22Rv1 (cell line): ENCODE results near the gene IL20.

ENCODE experiments used
- H3K27ac ChIP-seq: fragments of 450-650 bp; 2 replicates; pipeline ENCODE4 v1.5.1; 2017
- ZFX ChIP-seq: fragments of 450-650 bp; IDR thresholded peaks from 2 replicates; pipeline ENCODE4 v1.6.1; 2017; ENCODE audit warnings: antibody characterized with exemption, borderline replicate concordance
- TF ChIP-seq, protein P1 (sequence below): fragments of 450-650 bp; IDR thresholded peaks from 2 replicates; pipeline ENCODE4 v1.5.1; 2017; ENCODE audit warnings: mild to moderate bottlenecking

Gene IL20

DNA sequence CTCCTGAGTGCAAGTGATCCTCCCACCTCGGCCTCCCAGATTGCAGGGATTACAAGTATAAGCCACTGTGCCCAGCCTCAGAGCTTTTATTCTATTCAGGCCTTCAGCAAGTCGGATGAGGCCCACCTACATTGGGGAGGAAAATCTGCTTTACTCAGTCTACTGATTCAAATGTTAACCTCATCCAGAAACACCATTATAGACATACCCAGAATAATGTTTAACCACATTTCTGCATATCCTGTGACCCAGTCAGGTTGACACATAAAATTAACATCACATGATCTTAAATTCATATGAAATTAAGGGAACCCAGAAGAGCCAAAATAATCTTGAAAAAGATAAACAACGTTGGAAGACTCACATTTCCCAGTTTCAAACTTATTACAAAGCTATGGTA is 14.9 kb downstream of the IL20 start:
- H3K27ac ChIP-seq: no peak overlapping the region
- TF ChIP-seq, protein P1, sequence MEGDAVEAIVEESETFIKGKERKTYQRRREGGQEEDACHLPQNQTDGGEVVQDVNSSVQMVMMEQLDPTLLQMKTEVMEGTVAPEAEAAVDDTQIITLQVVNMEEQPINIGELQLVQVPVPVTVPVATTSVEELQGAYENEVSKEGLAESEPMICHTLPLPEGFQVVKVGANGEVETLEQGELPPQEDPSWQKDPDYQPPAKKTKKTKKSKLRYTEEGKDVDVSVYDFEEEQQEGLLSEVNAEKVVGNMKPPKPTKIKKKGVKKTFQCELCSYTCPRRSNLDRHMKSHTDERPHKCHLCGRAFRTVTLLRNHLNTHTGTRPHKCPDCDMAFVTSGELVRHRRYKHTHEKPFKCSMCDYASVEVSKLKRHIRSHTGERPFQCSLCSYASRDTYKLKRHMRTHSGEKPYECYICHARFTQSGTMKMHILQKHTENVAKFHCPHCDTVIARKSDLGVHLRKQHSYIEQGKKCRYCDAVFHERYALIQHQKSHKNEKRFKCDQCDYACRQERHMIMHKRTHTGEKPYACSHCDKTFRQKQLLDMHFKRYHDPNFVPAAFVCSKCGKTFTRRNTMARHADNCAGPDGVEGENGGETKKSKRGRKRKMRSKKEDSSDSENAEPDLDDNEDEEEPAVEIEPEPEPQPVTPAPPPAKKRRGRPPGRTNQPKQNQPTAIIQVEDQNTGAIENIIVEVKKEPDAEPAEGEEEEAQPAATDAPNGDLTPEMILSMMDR: no peak
- no peak for TF ChIP-seq ZFX

DNA sequence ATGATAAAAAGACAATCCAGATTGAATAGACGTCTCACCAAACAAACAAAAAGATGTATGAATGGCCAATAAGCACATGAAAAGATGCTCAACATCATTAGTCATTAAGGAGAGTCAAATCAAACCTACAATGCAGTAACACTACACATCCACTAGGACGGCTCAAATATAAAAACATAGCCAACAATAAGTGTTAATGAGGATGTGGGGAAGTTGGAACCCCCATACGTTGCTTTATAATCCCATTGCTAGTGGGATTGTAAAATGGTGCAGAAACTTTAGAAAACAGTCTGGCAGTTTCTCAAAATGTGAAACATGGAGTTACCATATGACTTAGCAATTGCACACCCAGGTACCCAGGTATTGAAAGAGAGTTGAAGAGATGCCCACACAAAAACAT is 17.1 kb downstream of the IL20 start:
- H3K27ac ChIP-seq: no peak overlapping the region
- no peak for TF ChIP-seq ZFX
- TF ChIP-seq, protein P1: peak; percentile 24

DNA sequence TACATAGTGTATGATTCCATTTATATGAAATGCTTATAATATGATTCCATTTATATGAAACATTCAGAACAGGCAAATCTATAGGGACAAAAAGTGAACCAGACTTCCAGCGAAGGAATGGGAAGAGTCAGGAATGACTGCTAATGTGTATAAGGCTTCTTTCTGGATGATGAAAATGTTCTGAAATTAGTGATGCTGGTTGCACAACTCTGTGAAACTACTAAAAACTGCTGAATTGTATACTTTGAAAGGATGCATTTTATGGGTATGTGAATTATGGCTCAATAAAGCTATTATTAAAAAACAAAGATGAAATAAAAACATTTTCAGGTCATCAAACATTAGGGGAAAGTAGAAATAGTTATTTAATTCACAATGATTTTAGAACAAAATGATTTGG is 17.7 kb downstream of the IL20 start:
- H3K27ac ChIP-seq: no peak overlapping the region
- TF ChIP-seq ZFX: no peak
- TF ChIP-seq, protein P1: no peak

DNA sequence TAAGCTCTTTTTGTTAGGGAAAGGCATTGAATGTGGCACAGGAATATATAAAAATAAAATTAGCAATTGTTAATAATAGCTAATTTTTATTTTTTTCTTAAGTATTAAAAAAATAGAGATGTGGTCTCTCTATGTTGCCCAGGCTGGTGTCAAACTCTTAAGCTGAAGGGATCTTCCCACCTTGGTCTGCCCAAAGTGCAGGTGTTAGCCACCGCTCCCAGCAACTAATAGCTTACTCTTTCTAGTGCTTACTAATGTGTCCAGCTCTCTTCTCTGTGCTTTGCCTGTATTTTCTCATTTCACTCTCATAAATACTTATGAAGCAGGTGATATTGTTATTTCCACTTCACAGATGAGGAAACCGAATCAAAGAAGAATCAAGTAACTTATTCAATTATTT is 18.5 kb downstream of the IL20 start:
- H3K27ac ChIP-seq: no peak overlapping the region
- no peak for TF ChIP-seq ZFX
- TF ChIP-seq, protein P1: no peak

DNA sequence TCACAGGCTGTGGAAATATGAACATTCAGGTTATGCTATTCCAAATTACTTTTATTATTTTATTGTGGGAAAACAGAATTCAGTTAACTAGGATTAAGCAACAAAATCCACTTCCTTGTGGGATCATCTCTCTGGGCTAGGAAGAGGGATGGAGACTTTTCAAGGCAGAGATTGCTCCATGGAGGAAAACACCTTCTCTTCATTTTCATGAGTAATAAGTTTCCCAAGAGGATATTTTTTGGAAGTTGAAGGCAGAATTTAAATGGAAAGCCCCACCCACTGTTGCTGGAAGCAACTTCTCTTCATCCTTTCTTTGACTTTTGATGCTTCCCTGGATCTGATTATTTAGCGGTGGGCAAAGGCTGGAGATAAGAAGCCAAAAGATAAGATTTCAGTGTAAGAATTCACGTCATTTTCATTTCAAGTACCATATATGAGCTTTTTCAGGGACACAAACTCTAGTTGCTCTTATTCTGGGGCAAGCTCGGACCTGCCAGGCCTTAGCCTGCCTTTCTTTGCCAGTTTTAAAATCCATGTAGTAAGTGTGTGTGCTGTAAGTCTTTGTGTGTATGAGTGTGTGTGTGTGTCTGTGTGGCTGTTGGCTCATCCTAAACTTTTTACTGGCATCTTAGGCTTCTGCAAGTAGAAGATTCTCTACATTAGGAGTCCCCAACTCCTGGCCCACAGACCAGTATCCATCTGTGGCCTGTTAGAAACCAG is 20.1 kb downstream of the IL20 start:
- H3K27ac ChIP-seq: no peak overlapping the region
- no peak for TF ChIP-seq ZFX
- TF ChIP-seq, protein P1: no peak

DNA sequence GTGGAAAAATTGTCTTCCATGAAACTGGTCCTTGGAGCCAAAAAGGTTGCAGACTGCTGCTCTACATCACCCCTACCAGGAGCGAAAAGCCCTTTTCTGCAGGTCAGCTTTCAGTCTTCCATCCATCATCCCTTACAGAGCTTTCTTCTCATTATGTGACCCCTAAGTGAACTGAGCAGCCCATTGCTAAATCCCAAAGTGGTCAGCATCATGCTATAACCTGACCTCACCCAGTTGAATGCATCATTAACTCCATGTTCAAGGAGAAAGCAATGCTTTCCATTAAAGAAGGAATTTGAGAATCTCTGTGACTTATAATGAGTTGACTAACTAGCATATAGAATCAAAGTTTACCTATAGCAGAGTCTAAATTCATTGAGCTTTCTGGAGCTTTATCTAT is 21.4 kb downstream of the IL20 start:
- TF ChIP-seq, protein P1: no peak
- no peak for TF ChIP-seq ZFX
- no peak overlapping the region for H3K27ac ChIP-seq

DNA sequence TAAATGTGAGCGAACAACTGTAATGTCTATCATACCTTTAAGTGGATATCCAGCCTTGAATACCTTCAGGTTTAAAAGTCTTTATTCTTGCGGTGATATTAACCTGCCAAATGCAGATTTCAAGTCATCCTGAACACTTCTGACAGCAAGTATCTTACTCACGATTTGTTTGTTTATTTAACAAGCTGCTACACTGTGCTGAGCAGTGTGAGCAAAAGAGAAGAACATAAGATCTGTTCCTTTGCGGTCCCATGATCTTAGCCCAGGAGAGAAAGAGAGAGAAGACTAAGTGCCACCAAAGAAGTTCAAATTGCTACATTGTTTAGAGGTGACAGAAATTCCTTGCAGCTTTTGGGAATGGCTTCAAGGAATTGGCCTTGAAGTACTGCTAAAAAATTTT is 22.3 kb downstream of the IL20 start:
- TF ChIP-seq, protein P1: no peak
- no peak for TF ChIP-seq ZFX
- H3K27ac ChIP-seq: no peak overlapping the region
